Hepatocyte (in vitro differentiated cells): Measurements from ENCODE around the gene TRMT1.

Experiments used
- CTCF ChIP-seq: fragments of 200-600 bp; sonication (generic); IDR thresholded peaks from 2 replicates; pipeline ENCODE4 v1.5.1; 2016; ENCODE audit warnings: antibody characterized with exemption, mild to moderate bottlenecking; ENCODE audit not compliant: poor library complexity
- EZH2 ChIP-seq: fragments of 200-600 bp; sonication (generic); IDR thresholded peaks from 2 replicates; pipeline ENCODE4 v1.6.1; 2016; ENCODE audit warnings: antibody characterized with exemption, mild to moderate bottlenecking, borderline replicate concordance
- EZH2phosphoT487 ChIP-seq: fragments of 200-600 bp; sonication (generic); IDR thresholded peaks from one replicate; pipeline ENCODE4 v1.6.1; 2018; ENCODE audit warnings: antibody characterized with exemption, mild to moderate bottlenecking, low read depth, moderate library complexity; ENCODE audit not compliant: unreplicated experiment, severe bottlenecking

GRCh38 chr19:13091400-13092157 is 25.0 kb downstream of the TRMT1 start:
- TF ChIP-seq CTCF = no peak
- TF ChIP-seq EZH2 = no peak
- no peak for TF ChIP-seq EZH2phosphoT487
